Measurements from ENCODE around the gene B4GALNT4.
"Not testable (repeated sequence)": the region's sequence is repeated elsewhere in the genome, so short reads cannot be mapped to it uniquely, and the experiment has no call there.

The B4GALNT4 gene

GRCh38 chr11:359181-359714 lies 10.1 kb upstream of the B4GALNT4 start:
- Histone ChIP-seq H4K20me1 (ENCODE audit: insufficient read depth) (no peaks in the 10 kb centered on the region), H2AFZ (ENCODE audit: low read depth) (no peak overlapping the region), H3K36me3 (ENCODE audit: insufficient read depth) (no peaks in the 10 kb centered on the region), H3K9ac (no peak overlapping the region), H3K4me3 (IDR thresholded peaks at IDR 0.05; ENCODE audit: insufficient read depth, low read depth, low read length) (no peak overlapping the region), H3K27me3 (ENCODE audit: insufficient read depth, low read depth) (peaks cover 57% of the 10 kb centered on the region), H3K79me2 (ENCODE audit: insufficient read depth, low read depth) (no peaks in the 10 kb centered on the region), H3K4me2 (no peak overlapping the region), H3K4me1 (ENCODE audit: low read depth, poor library complexity, severe bottlenecking) (no peaks in the 10 kb centered on the region), H3K27ac (no peak overlapping the region)
- TF ChIP-seq, protein P1, sequence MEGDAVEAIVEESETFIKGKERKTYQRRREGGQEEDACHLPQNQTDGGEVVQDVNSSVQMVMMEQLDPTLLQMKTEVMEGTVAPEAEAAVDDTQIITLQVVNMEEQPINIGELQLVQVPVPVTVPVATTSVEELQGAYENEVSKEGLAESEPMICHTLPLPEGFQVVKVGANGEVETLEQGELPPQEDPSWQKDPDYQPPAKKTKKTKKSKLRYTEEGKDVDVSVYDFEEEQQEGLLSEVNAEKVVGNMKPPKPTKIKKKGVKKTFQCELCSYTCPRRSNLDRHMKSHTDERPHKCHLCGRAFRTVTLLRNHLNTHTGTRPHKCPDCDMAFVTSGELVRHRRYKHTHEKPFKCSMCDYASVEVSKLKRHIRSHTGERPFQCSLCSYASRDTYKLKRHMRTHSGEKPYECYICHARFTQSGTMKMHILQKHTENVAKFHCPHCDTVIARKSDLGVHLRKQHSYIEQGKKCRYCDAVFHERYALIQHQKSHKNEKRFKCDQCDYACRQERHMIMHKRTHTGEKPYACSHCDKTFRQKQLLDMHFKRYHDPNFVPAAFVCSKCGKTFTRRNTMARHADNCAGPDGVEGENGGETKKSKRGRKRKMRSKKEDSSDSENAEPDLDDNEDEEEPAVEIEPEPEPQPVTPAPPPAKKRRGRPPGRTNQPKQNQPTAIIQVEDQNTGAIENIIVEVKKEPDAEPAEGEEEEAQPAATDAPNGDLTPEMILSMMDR (conservative IDR thresholded peaks at IDR 0.05; ENCODE audit: low read depth, low read length) = no peak

DNA sequence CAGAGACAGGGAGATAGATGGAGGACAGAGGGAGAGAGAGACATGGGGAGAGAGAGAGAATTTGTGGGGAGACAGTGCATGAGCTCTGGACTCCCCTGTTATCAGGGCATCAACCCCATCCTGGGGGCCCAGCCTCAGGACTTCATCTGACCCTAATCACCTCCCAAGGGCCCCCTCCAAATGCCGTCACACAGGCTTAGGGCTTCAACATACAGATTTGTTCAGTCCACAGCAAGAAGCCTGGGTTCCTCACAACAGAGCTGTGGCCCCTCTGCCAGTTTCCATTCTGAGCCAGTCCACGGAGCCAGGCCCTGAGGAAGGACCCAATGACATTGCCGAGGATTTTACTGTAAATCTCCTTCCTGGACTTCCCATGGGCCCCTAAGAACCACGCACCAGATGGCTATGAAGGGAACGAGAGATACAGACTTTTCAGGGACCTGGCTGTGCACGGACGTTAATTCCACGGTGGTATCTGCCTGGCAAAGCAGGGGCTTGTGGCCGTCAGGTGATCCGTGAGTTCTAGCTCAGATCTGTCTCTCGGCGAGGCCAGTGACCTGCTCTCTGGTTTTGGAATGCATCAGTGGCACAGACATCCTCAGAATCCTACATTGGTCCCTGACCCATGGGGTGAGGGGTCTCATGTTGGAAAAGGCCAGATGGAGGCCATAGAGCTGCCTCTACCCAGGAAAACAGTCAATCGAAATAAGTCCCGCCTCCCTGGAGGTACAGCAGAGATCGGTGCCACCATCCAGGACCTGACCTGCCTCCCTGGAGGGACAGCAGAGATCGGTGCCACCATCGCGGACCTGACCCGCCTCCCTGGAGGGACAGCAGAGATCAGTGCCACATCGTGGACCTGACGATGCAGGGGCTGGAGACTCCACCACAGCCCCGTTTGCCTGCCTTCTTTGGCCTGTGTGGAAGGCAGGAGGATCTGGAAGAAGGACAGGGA lies 8.7 kb upstream of the B4GALNT4 start:
- no peak overlapping the region for H3K4me2 ChIP-seq
- no peak overlapping the region for H3K4me3 ChIP-seq (IDR thresholded peaks at IDR 0.05; ENCODE audit: insufficient read depth, low read depth, low read length)
- H3K4me1 ChIP-seq (ENCODE audit: low read depth, poor library complexity, severe bottlenecking) = no peaks in the 10 kb centered on the region
- H3K27ac ChIP-seq = no peak overlapping the region
- H3K36me3 ChIP-seq (ENCODE audit: insufficient read depth) = no peaks in the 10 kb centered on the region
- no peak overlapping the region for H3K9ac ChIP-seq
- TF ChIP-seq, protein P1 (conservative IDR thresholded peaks at IDR 0.05; ENCODE audit: low read depth, low read length) = no peak
- H3K79me2 ChIP-seq (ENCODE audit: insufficient read depth, low read depth) = no peaks in the 10 kb centered on the region
- H2AFZ ChIP-seq (ENCODE audit: low read depth) = no peak overlapping the region
- peaks cover 60% of the 10 kb centered on the region for H3K27me3 ChIP-seq (ENCODE audit: insufficient read depth, low read depth)
- H4K20me1 ChIP-seq (ENCODE audit: insufficient read depth) = no peaks in the 10 kb centered on the region

- Histone ChIP-seq H3K27me3 (ENCODE audit: insufficient read depth, low read depth) (peaks cover 77% of the 10 kb centered on the region), H3K9ac (no peak overlapping the region), H3K4me3 (IDR thresholded peaks at IDR 0.05; ENCODE audit: insufficient read depth, low read depth, low read length) (no peak overlapping the region), H3K36me3 (ENCODE audit: insufficient read depth) (no peaks in the 10 kb centered on the region), H2AFZ (ENCODE audit: low read depth) (no peak overlapping the region), H4K20me1 (ENCODE audit: insufficient read depth) (no peaks in the 10 kb centered on the region), H3K4me1 (ENCODE audit: low read depth, poor library complexity, severe bottlenecking) (no peaks in the 10 kb centered on the region), H3K79me2 (ENCODE audit: insufficient read depth, low read depth) (no peaks in the 10 kb centered on the region), H3K4me2 (no peak overlapping the region), H3K27ac (no peak overlapping the region)
- TF ChIP-seq, protein P1 (conservative IDR thresholded peaks at IDR 0.05; ENCODE audit: low read depth, low read length) = no peak
These were observed 6.5 kb upstream of the B4GALNT4 start for GRCh38 chr11:362642-363442.

DNA sequence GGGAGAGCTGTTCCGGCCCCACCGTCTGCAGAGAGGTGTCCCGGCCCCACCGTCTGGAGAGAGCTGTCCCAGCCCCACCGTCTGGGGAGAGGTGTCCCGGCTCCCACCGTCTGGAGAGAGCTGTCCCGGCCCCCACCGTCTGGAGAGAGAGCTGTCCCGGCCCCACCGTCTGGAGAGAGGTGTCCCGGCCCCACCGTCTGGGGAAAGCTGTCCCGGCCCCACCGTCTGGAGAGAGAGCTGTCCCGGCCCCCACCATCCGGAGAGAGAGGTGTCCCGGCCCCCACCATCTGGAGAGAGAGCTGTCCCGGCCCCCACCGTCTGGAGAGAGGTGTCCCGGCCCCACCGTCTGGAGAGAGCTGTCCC lies 5.9 kb upstream of the B4GALNT4 start:
- H3K36me3 ChIP-seq (ENCODE audit: insufficient read depth); H3K4me3 ChIP-seq (IDR thresholded peaks at IDR 0.05; ENCODE audit: insufficient read depth, low read depth, low read length); H3K4me1 ChIP-seq (ENCODE audit: low read depth, poor library complexity, severe bottlenecking); H3K27ac ChIP-seq; H4K20me1 ChIP-seq (ENCODE audit: insufficient read depth); H3K79me2 ChIP-seq (ENCODE audit: insufficient read depth, low read depth); H3K4me2 ChIP-seq; H2AFZ ChIP-seq (ENCODE audit: low read depth); H3K9ac ChIP-seq: not testable (repeated sequence)
- H3K27me3 ChIP-seq (ENCODE audit: insufficient read depth, low read depth) = peaks cover 82% of the 10 kb centered on the region
